Measurements from ENCODE around the gene CR1L. TPM values are rescaled to one million over a fixed set of nuclear protein-coding genes. Genes with fewer than 3 reads are reported as not detected.
A peak's percentile ranks its signal among the peaks of the same experiment; 100 is the strongest.

CR1L gene
- total and polyA plus RNA-seq, 2 experiments from 2014 or later: 5.8 to 21.4 TPM

DNA sequence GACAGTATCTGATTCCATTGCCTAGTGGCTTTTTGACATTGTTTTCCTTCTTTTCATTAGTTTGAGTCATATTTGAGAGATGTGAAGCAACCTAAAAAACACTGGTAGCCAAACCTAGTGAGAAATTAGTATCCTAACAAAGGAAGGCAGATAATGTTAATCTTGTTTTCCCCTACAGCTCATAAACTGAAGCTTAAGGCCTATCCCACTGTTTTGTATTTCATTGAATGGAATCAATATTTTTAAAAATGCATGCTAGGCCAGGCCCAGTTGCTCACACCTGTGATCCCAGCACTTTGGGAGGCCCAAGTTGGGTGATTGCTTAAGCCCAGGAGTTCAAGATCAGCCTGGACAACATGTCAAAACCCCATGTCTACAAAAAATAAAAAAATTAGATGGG lies 1.2 kb downstream of the CR1L start:
- H3K4me1 Mint-ChIP-seq: peaks cover 53% of the 10 kb centered on the region

More for the DNA sequence above, 1.2 kb downstream of the CR1L start:
- Histone ChIP-seq H2AFZ (peak overlapping the region; percentile 86; the same call in 1 of the 2 replicates), H3K27ac (ENCODE audit: low read depth) (no peak overlapping the region), H3K9me2 (ENCODE audit: insufficient read depth) (no peaks in the 10 kb centered on the region), H4K20me1 (replicated peaks; ENCODE audit: insufficient read depth) (no peaks in the 10 kb centered on the region), H3K4me1 (ENCODE audit: insufficient read depth) (peaks cover 44% of the 10 kb centered on the region), H3F3A (replicated peaks; ENCODE audit: low read depth) (0 out of 2 replicates have a peak, but pooled peaks cover 5% of the 10 kb centered on the region), H3K27me3 (ENCODE audit: insufficient read depth) (peaks cover 10% of the 10 kb centered on the region), H3K4me2 (peak overlapping the region; percentile 96), H3K36me3 (ENCODE audit: insufficient read depth) (no peaks in the 10 kb centered on the region), H3K79me2 (replicated peaks; ENCODE audit: insufficient read depth) (peaks cover 14% of the 10 kb centered on the region), H3K4me3 (peak overlapping the region; percentile 89)
- peak overlapping the region; percentile 83 for H3K4me3 Mint-ChIP-seq
- no peaks in the 10 kb centered on the region for H3K9me3 Mint-ChIP-seq
- H3K27ac Mint-ChIP-seq: no peak overlapping the region
- ATAC-seq (no peak), DNase-seq (ENCODE audit: low spot score) (no peak)
- H3K27me3 Mint-ChIP-seq (ENCODE audit: insufficient read depth, low read depth, poor library complexity): peaks cover 19% of the 10 kb centered on the region
- no peaks in the 10 kb centered on the region for H3K36me3 Mint-ChIP-seq (ENCODE audit: low read depth)
- TF ChIP-seq, protein P1, sequence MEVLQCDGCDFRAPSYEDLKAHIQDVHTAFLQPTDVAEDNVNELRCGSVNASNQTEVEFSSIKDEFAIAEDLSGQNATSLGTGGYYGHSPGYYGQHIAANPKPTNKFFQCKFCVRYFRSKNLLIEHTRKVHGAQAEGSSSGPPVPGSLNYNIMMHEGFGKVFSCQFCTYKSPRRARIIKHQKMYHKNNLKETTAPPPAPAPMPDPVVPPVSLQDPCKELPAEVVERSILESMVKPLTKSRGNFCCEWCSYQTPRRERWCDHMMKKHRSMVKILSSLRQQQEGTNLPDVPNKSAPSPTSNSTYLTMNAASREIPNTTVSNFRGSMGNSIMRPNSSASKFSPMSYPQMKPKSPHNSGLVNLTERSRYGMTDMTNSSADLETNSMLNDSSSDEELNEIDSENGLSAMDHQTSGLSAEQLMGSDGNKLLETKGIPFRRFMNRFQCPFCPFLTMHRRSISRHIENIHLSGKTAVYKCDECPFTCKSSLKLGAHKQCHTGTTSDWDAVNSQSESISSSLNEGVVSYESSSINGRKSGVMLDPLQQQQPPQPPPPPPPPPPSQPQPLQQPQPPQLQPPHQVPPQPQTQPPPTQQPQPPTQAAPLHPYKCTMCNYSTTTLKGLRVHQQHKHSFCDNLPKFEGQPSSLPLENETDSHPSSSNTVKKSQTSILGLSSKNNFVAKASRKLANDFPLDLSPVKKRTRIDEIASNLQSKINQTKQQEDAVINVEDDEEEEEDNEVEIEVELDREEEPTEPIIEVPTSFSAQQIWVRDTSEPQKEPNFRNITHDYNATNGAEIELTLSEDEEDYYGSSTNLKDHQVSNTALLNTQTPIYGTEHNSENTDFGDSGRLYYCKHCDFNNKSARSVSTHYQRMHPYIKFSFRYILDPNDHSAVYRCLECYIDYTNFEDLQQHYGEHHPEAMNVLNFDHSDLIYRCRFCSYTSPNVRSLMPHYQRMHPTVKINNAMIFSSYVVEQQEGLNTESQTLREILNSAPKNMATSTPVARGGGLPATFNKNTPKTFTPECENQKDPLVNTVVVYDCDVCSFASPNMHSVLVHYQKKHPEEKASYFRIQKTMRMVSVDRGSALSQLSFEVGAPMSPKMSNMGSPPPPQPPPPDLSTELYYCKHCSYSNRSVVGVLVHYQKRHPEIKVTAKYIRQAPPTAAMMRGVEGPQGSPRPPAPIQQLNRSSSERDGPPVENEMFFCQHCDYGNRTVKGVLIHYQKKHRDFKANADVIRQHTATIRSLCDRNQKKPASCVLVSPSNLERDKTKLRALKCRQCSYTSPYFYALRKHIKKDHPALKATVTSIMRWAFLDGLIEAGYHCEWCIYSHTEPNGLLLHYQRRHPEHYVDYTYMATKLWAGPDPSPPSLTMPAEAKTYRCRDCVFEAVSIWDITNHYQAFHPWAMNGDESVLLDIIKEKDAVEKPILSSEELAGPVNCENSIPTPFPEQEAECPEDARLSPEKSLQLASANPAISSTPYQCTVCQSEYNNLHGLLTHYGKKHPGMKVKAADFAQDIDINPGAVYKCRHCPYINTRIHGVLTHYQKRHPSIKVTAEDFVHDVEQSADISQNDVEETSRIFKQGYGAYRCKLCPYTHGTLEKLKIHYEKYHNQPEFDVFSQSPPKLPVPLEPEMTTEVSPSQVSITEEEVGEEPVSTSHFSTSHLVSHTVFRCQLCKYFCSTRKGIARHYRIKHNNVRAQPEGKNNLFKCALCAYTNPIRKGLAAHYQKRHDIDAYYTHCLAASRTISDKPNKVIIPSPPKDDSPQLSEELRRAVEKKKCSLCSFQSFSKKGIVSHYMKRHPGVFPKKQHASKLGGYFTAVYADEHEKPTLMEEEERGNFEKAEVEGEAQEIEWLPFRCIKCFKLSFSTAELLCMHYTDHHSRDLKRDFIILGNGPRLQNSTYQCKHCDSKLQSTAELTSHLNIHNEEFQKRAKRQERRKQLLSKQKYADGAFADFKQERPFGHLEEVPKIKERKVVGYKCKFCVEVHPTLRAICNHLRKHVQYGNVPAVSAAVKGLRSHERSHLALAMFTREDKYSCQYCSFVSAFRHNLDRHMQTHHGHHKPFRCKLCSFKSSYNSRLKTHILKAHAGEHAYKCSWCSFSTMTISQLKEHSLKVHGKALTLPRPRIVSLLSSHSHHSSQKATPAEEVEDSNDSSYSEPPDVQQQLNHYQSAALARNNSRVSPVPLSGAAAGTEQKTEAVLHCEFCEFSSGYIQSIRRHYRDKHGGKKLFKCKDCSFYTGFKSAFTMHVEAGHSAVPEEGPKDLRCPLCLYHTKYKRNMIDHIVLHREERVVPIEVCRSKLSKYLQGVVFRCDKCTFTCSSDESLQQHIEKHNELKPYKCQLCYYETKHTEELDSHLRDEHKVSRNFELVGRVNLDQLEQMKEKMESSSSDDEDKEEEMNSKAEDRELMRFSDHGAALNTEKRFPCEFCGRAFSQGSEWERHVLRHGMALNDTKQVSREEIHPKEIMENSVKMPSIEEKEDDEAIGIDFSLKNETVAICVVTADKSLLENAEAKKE (CRISPR knock-in tag; IDR thresholded peaks at IDR 0.05): no peak
- no peak for TF ChIP-seq STAT1 (IDR thresholded peaks at IDR 0.05; ENCODE audit: unreplicated experiment)
- TF ChIP-seq NANOG (IDR thresholded peaks at IDR 0.05; ENCODE audit: borderline replicate concordance): no peak
- no peak for TF ChIP-seq EZH2phosphoT487 (IDR thresholded peaks at IDR 0.05; ENCODE audit: unreplicated experiment)
- no peak for TF ChIP-seq ZNF331 (CRISPR knock-in tag; IDR thresholded peaks at IDR 0.05; ENCODE audit: low read depth)
- TF ChIP-seq POLR2AphosphoS5 (IDR thresholded peaks at IDR 0.05; ENCODE audit: low read depth): no peak
- no peak for TF ChIP-seq EZH2 (IDR thresholded peaks at IDR 0.05; ENCODE audit: low read depth, unreplicated experiment)
- TF ChIP-seq ZNF114 (CRISPR knock-in tag; IDR thresholded peaks at IDR 0.05): no peak
- TF ChIP-seq, protein P2, sequence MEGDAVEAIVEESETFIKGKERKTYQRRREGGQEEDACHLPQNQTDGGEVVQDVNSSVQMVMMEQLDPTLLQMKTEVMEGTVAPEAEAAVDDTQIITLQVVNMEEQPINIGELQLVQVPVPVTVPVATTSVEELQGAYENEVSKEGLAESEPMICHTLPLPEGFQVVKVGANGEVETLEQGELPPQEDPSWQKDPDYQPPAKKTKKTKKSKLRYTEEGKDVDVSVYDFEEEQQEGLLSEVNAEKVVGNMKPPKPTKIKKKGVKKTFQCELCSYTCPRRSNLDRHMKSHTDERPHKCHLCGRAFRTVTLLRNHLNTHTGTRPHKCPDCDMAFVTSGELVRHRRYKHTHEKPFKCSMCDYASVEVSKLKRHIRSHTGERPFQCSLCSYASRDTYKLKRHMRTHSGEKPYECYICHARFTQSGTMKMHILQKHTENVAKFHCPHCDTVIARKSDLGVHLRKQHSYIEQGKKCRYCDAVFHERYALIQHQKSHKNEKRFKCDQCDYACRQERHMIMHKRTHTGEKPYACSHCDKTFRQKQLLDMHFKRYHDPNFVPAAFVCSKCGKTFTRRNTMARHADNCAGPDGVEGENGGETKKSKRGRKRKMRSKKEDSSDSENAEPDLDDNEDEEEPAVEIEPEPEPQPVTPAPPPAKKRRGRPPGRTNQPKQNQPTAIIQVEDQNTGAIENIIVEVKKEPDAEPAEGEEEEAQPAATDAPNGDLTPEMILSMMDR (conservative IDR thresholded peaks at IDR 0.05; ENCODE audit: low read depth in 2 of 2): no peak
